Suprapubic skin (tissue), 4 donors: ENCODE data around the gene KIRREL3. TPM values are rescaled to one million over a fixed set of nuclear protein-coding genes. Genes with fewer than 3 reads are reported as not detected.

Source experiments
- DNase-seq, 2 donors: peaks; one replicate each; pipeline ENCODE4 v3.0.0-alpha.2; 2019; ENCODE audit warnings: low spot score in 2 of 2
- H3K27ac ChIP-seq: fragments of 200-600 bp; sonication (generic); one replicate; pipeline ENCODE4 v1.5.1; 2019
- H3K27me3 ChIP-seq: fragments of 200-600 bp; sonication (generic); one replicate; pipeline ENCODE4 v1.5.1; 2019
- H3K36me3 ChIP-seq: fragments of 200-600 bp; sonication (generic); one replicate; pipeline ENCODE4 v1.5.1; 2019
- H3K4me1 ChIP-seq: fragments of 200-600 bp; sonication (generic); one replicate; pipeline ENCODE4 v1.5.1; 2019
- H3K4me3 ChIP-seq: fragments of 200-600 bp; sonication (generic); one replicate; pipeline ENCODE4 v1.5.1; 2019; ENCODE audit warnings: mild to moderate bottlenecking
- H3K9me3 ChIP-seq: fragments of 200-600 bp; sonication (generic); one replicate; pipeline ENCODE4 v1.5.1; 2019
- CTCF ChIP-seq, 2 donors: fragments of 200-600 bp in 1 of 2; fragments of 450-650 bp in 1 of 2; sonication (generic) in 1 of 2; IDR thresholded peaks; one replicate each; pipeline ENCODE4 v1.5.1; 2016 to 2019; ENCODE audit warnings: antibody characterized with exemption in 2 of 2, mild to moderate bottlenecking in 1 of 2, moderate library complexity in 1 of 2
- EP300 ChIP-seq: sonication (generic); formaldehyde crosslinking; IDR thresholded peaks from one replicate; pipeline ENCODE4 v1.6.1; 2017; ENCODE audit warnings: antibody characterized with exemption
- POLR2A ChIP-seq, 2 donors: fragments of 450-650 bp; IDR thresholded peaks; one replicate each; pipeline ENCODE4 v1.6.1; 2017; ENCODE audit warnings: antibody characterized with exemption in 2 of 2, mild to moderate bottlenecking in 2 of 2, moderate library complexity in 2 of 2
- POLR2AphosphoS5 ChIP-seq, 3 donors: sonication (generic); formaldehyde crosslinking; IDR thresholded peaks; one replicate each; pipeline ENCODE4 v1.6.1; 2017; ENCODE audit warnings: antibody characterized with exemption in 3 of 3
- WGBS: methylation state at CpG from one replicate; pipeline ENCODE4 v1.1.5; 2018; 5-methylcytosine and 5-hydroxymethylcytosine counted together
- total RNA-seq, 4 donors: library from RNA; depleted of rRNA; stranded (reverse); fragments of >200 nt; gene quantifications; one replicate each; pipeline ENCODE4 v1.1.0, GENCODE V29; 2016

The KIRREL3 gene
- total RNA-seq, 4 donors from 2014 or later: 0.17 TPM; not detected in 3

GRCh38 chr11:126528075-126528474, 472.5 kb downstream of the KIRREL3 start:
- H3K4me3 ChIP-seq: no peak overlapping the region
- no peaks in the 10 kb centered on the region for H3K9me3 ChIP-seq
- no peaks in the 10 kb centered on the region for H3K4me1 ChIP-seq
- no peak for DNase-seq
- H3K27ac ChIP-seq: no peak overlapping the region
- peaks cover 15% of the 10 kb centered on the region for H3K27me3 ChIP-seq
- H3K36me3 ChIP-seq: no peaks in the 10 kb centered on the region
- WGBS: 67% methylated on average over 4 of the region's 5 CpGs
- TF ChIP-seq CTCF (IDR thresholded peaks at IDR 0.05) (no peak), EP300 (no peak), POLR2AphosphoS5 (IDR thresholded peaks at IDR 0.05) (no peak), POLR2A (IDR thresholded peaks at IDR 0.05) (no peak)

- TF ChIP-seq CTCF (IDR thresholded peaks at IDR 0.05) (no peak), POLR2AphosphoS5 (IDR thresholded peaks at IDR 0.05) (no peak), EP300 (no peak)
- Histone ChIP-seq H3K36me3 (no peaks in the 10 kb centered on the region), H3K9me3 (no peaks in the 10 kb centered on the region), H3K27ac (no peak overlapping the region), H3K27me3 (peaks cover 15% of the 10 kb centered on the region), H3K4me3 (no peak overlapping the region), H3K4me1 (no peaks in the 10 kb centered on the region)
- WGBS: 85% methylated on average over 4 of the region's 5 CpGs
- DNase-seq: no peak
Measured at GRCh38 chr11:126527651-126528050, 472.9 kb downstream of the KIRREL3 start.

GRCh38 chr11:126526471-126526870, 474.1 kb downstream of the KIRREL3 start:
- WGBS: 94% methylated on average over 9 of the region's 10 CpGs
- Histone ChIP-seq H3K9me3 (no peaks in the 10 kb centered on the region), H3K4me3 (no peak overlapping the region), H3K36me3 (no peaks in the 10 kb centered on the region), H3K27me3 (peaks cover 15% of the 10 kb centered on the region), H3K27ac (no peak overlapping the region), H3K4me1 (no peaks in the 10 kb centered on the region)
- TF ChIP-seq POLR2AphosphoS5 (IDR thresholded peaks at IDR 0.05) (no peak), CTCF (IDR thresholded peaks at IDR 0.05) (no peak), POLR2A (IDR thresholded peaks at IDR 0.05) (no peak), EP300 (no peak)
- DNase-seq: no peak

GRCh38 chr11:126525702-126526101, 474.9 kb downstream of the KIRREL3 start:
- H3K27me3 ChIP-seq: peaks cover 15% of the 10 kb centered on the region
- H3K9me3 ChIP-seq: no peaks in the 10 kb centered on the region
- no peak for TF ChIP-seq POLR2A (IDR thresholded peaks at IDR 0.05)
- no peak for TF ChIP-seq CTCF (IDR thresholded peaks at IDR 0.05)
- TF ChIP-seq POLR2AphosphoS5 (IDR thresholded peaks at IDR 0.05): no peak
- TF ChIP-seq EP300: no peak
- 72% methylated on average over 4 of the region's 4 CpGs for WGBS
- no peak for DNase-seq
- H3K4me3 ChIP-seq: no peak overlapping the region
- H3K36me3 ChIP-seq: no peaks in the 10 kb centered on the region
- no peaks in the 10 kb centered on the region for H3K4me1 ChIP-seq
- no peak overlapping the region for H3K27ac ChIP-seq

GRCh38 chr11:126525216-126525615, 475.4 kb downstream of the KIRREL3 start:
- 80% methylated on average over 10 of the region's 10 CpGs for WGBS
- no peaks in the 10 kb centered on the region for H3K36me3 ChIP-seq
- H3K9me3 ChIP-seq: no peaks in the 10 kb centered on the region
- no peak overlapping the region for H3K4me3 ChIP-seq
- TF ChIP-seq POLR2A (IDR thresholded peaks at IDR 0.05): no peak
- no peak for TF ChIP-seq POLR2AphosphoS5 (IDR thresholded peaks at IDR 0.05)
- no peak for TF ChIP-seq CTCF (IDR thresholded peaks at IDR 0.05)
- no peak for TF ChIP-seq EP300
- H3K4me1 ChIP-seq: no peaks in the 10 kb centered on the region
- no peak for DNase-seq
- no peak overlapping the region for H3K27ac ChIP-seq
- peaks cover 15% of the 10 kb centered on the region for H3K27me3 ChIP-seq
